Neuronal stem cell (in vitro differentiated cells): ENCODE results near the gene B4GALT6.

ENCODE experiments used
- DNase-seq: peaks from one replicate; pipeline ENCODE4 v3.0.0-alpha.2; 2013; ENCODE audit warnings: low spot score
- H2AFZ ChIP-seq: one replicate; pipeline ENCODE4 v1.6.1; 2013; ENCODE audit warnings: mild to moderate bottlenecking, low read length, inconsistent platforms
- H2AK5ac ChIP-seq: 2 replicates; pipeline ENCODE4 v1.6.1; 2013; ENCODE audit warnings: low read depth, mild to moderate bottlenecking, inconsistent platforms, low read length, moderate library complexity, mixed read lengths
- H2BK120ac ChIP-seq: 2 replicates; pipeline ENCODE4 v1.6.1; 2013; ENCODE audit warnings: low read depth, mild to moderate bottlenecking, inconsistent platforms, low read length, moderate library complexity, mixed read lengths
- H2BK12ac ChIP-seq: one replicate; pipeline ENCODE4 v1.6.1; 2013; ENCODE audit warnings: low read length, inconsistent platforms
- H2BK15ac ChIP-seq: 2 replicates; pipeline ENCODE4 v1.6.1; 2013; ENCODE audit warnings: mild to moderate bottlenecking, low read length, inconsistent platforms, mixed read lengths
- H2BK5ac ChIP-seq: one replicate; pipeline ENCODE4 v1.6.1; 2013; ENCODE audit warnings: inconsistent platforms, mild to moderate bottlenecking, low read length, moderate library complexity
- H3K14ac ChIP-seq: one replicate; pipeline ENCODE4 v1.6.1; 2013; ENCODE audit warnings: low read length, inconsistent platforms
- H3K18ac ChIP-seq: 2 replicates; pipeline ENCODE4 v1.6.1; 2013; ENCODE audit warnings: low read length, inconsistent platforms
- H3K23ac ChIP-seq: 2 replicates; pipeline ENCODE4 v1.6.1; 2013; ENCODE audit warnings: low read depth, mild to moderate bottlenecking, mixed read lengths, low read length, inconsistent platforms; ENCODE audit not compliant: poor library complexity
- H3K27ac ChIP-seq: replicated peaks from 3 replicates; pipeline ENCODE4 v1.5.1; 2013; ENCODE audit warnings: low read length, inconsistent platforms
- H3K27me3 ChIP-seq, 3 experiments: 2 replicates each; pipeline ENCODE4 v1.6.1; 2013; ENCODE audit warnings: low read length in 3 of 3, mild to moderate bottlenecking in 2 of 3, inconsistent platforms in 1 of 3, low read depth in 1 of 3, mixed read lengths in 1 of 3, moderate library complexity in 1 of 3; ENCODE audit not compliant: control insufficient read depth in 3 of 3, insufficient read depth in 3 of 3
- H3K36me3 ChIP-seq, 2 donors: replicated peaks in 1 of 2; 2 replicates each; pipeline ENCODE4 v1.6.1; 2013; ENCODE audit warnings: low read length in 2 of 2; ENCODE audit not compliant: control insufficient read depth in 2 of 2, insufficient read depth in 2 of 2
- H3K4ac ChIP-seq: 2 replicates; pipeline ENCODE4 v1.6.1; 2013; ENCODE audit warnings: inconsistent platforms, mild to moderate bottlenecking, low read length, moderate library complexity
- H3K4me1 ChIP-seq, 2 donors: 1 replicate in 1 of 2; 2 replicates in 1 of 2; pipeline ENCODE4 v1.6.1; 2013; ENCODE audit warnings: low read length in 2 of 2, low read depth in 1 of 2; ENCODE audit not compliant: control insufficient read depth in 2 of 2, insufficient read depth in 1 of 2
- H3K4me2 ChIP-seq: one replicate; pipeline ENCODE4 v1.6.1; 2013; ENCODE audit warnings: mild to moderate bottlenecking, low read length, inconsistent platforms; ENCODE audit not compliant: insufficient read depth, poor library complexity, severe bottlenecking
- H3K4me3 ChIP-seq, 2 donors: 2 replicates each; pipeline ENCODE4 v1.5.1; 2013; ENCODE audit warnings: low read length in 2 of 2, mild to moderate bottlenecking in 2 of 2, inconsistent platforms in 1 of 2, moderate library complexity in 1 of 2
- H3K79me1 ChIP-seq: one replicate; pipeline ENCODE4 v1.6.1; 2013; ENCODE audit warnings: low read depth, mild to moderate bottlenecking, inconsistent platforms, low read length, moderate library complexity
- H3K9ac ChIP-seq: one replicate; pipeline ENCODE4 v1.6.1; 2013; ENCODE audit warnings: mild to moderate bottlenecking, low read depth, low read length, inconsistent platforms; ENCODE audit not compliant: poor library complexity
- H3K9me3 ChIP-seq, 2 donors: replicated peaks in 1 of 2; 2 replicates each; pipeline versions ENCODE3 to v1.6.1; 2013; ENCODE audit warnings: low read length in 2 of 2, mild to moderate bottlenecking in 2 of 2, inconsistent platforms in 1 of 2, low read depth in 1 of 2, mixed read lengths in 1 of 2, moderate library complexity in 1 of 2; ENCODE audit not compliant: control insufficient read depth in 2 of 2, insufficient read depth in 1 of 2
- H4K8ac ChIP-seq: one replicate; pipeline ENCODE4 v1.6.1; 2013; ENCODE audit warnings: low read depth, mild to moderate bottlenecking, inconsistent platforms, low read length, moderate library complexity
- H4K91ac ChIP-seq: one replicate; pipeline ENCODE4 v1.6.1; 2013; ENCODE audit warnings: low read length, low read depth, mild to moderate bottlenecking, inconsistent platforms; ENCODE audit not compliant: poor library complexity
- WGBS, 2 donors: extraction: QIAGEN DNeasy Blood & Tissue Kit; methylation state at CpG; one replicate each; pipeline ENCODE4 v1.1.7; 2013; ENCODE audit warnings: missing lambda C conversion rate in 2 of 2, mixed read lengths in 1 of 2; ENCODE audit not compliant: insufficient read length in 2 of 2, insufficient replicate concordance in 1 of 2; ENCODE audit errors: extremely low coverage in 2 of 2; 5-methylcytosine and 5-hydroxymethylcytosine counted together

Gene B4GALT6

GRCh38 chr18:31720867-31721266 is 36.5 kb upstream of the B4GALT6 start:
- no peak overlapping the region for H3K27ac ChIP-seq
- peaks cover 4 to 5% of the 10 kb centered on the region in 2 donors for H3K9me3 ChIP-seq
- no peak overlapping the region for H3K9ac ChIP-seq
- H2BK15ac ChIP-seq, result no peak overlapping the region
- H3K4me1 ChIP-seq, result no peaks in the 10 kb centered on the region
- no peak overlapping the region for H3K14ac ChIP-seq
- no peaks in the 10 kb centered on the region for H3K79me1 ChIP-seq
- H3K36me3 ChIP-seq, result no peaks in the 10 kb centered on the region
- H3K27me3 ChIP-seq, result no peaks in the 10 kb centered on the region
- H2BK12ac ChIP-seq, result no peak overlapping the region
- H2BK120ac ChIP-seq, result no peak overlapping the region
- H4K91ac ChIP-seq, result no peak overlapping the region
- no peak overlapping the region for H2AK5ac ChIP-seq
- H4K8ac ChIP-seq, result no peak overlapping the region
- no peak overlapping the region for H2BK5ac ChIP-seq
- no peak for DNase-seq
- no peak overlapping the region for H3K4me3 ChIP-seq
- H2AFZ ChIP-seq, result no peak overlapping the region
- no CpG with 5 or more reads among the region's 7 CpGs for WGBS, 2 donors
- H3K23ac ChIP-seq, result no peak overlapping the region
- no peak overlapping the region for H3K4ac ChIP-seq
- H3K18ac ChIP-seq, result no peak overlapping the region
- no peak overlapping the region for H3K4me2 ChIP-seq

- no peak overlapping the region for H3K4ac ChIP-seq
- no peaks in the 10 kb centered on the region for H3K79me1 ChIP-seq
- no peak overlapping the region for H3K4me2 ChIP-seq
- WGBS, 2 donors, result no CpG with 5 or more reads among the region's 7 CpGs
- H3K27ac ChIP-seq, result no peak overlapping the region
- no peak overlapping the region for H2BK5ac ChIP-seq
- H4K8ac ChIP-seq, result no peak overlapping the region
- no peak overlapping the region for H2BK120ac ChIP-seq
- no peaks in the 10 kb centered on the region for H3K27me3 ChIP-seq
- no peak overlapping the region for H3K4me3 ChIP-seq
- no peak overlapping the region for H2AFZ ChIP-seq
- H3K9ac ChIP-seq, result no peak overlapping the region
- DNase-seq, result no peak
- H4K91ac ChIP-seq, result no peak overlapping the region
- H3K23ac ChIP-seq, result no peak overlapping the region
- no peak overlapping the region for H2BK15ac ChIP-seq
- no peaks in the 10 kb centered on the region for H3K36me3 ChIP-seq
- H2AK5ac ChIP-seq, result no peak overlapping the region
- peaks cover 4 to 5% of the 10 kb centered on the region in 2 donors for H3K9me3 ChIP-seq
- no peak overlapping the region for H2BK12ac ChIP-seq
- no peak overlapping the region for H3K14ac ChIP-seq
- H3K18ac ChIP-seq, result no peak overlapping the region
- H3K4me1 ChIP-seq, result no peaks in the 10 kb centered on the region
Observed at GRCh38 chr18:31719363-31720006, 35.1 kb upstream of the B4GALT6 start.

DNA sequence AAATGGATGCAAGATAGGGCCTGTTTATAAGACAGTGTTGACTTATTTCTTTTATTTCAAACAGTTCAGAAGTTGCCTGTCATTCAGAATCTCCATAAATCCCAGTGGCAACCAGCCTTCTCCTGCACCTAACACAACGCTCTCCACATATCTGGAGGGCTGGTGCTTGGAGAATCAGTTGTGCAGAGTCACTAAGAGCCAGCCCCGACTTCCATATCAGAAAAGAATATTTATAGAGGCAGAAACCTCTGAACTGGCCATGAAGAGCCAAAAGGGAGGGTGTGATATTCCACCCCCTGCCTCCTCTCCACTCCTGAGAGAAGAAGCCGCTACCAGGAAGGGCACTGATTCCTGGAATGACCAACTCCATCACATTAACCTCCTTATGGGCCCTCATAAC is 34.0 kb upstream of the B4GALT6 start:
- Histone ChIP-seq H2AFZ (no peak overlapping the region), H3K79me1 (no peaks in the 10 kb centered on the region), H3K9me3 (peaks cover 4 to 5% of the 10 kb centered on the region in 2 donors), H4K91ac (no peak overlapping the region), H2BK120ac (no peak overlapping the region), H3K27ac (no peak overlapping the region), H3K27me3 (no peaks in the 10 kb centered on the region), H3K4me3 (no peak overlapping the region), H3K36me3 (no peaks in the 10 kb centered on the region), H2AK5ac (no peak overlapping the region), H3K4ac (no peak overlapping the region), H2BK15ac (no peak overlapping the region), H2BK12ac (no peak overlapping the region), H3K9ac (no peak overlapping the region), H3K4me1 (no peaks in the 10 kb centered on the region), H3K4me2 (no peak overlapping the region), H2BK5ac (no peak overlapping the region), H3K23ac (no peak overlapping the region), H4K8ac (no peak overlapping the region), H3K18ac (no peak overlapping the region), H3K14ac (no peak overlapping the region)
- WGBS, 2 donors, result no CpG with 5 or more reads among the region's 3 CpGs
- DNase-seq, result no peak

- no peak for DNase-seq
Observed at GRCh38 chr18:31716362-31716761, 32.0 kb upstream of the B4GALT6 start.

More at GRCh38 chr18:31716362-31716761, 32.0 kb upstream of the B4GALT6 start:
- no peak overlapping the region for H2AK5ac ChIP-seq
- H3K4me1 ChIP-seq, result no peaks in the 10 kb centered on the region
- no peak overlapping the region for H4K91ac ChIP-seq
- H2BK120ac ChIP-seq, result no peak overlapping the region
- WGBS, 2 donors, result no CpG with 5 or more reads among the region's 3 CpGs
- no peak overlapping the region for H3K14ac ChIP-seq
- no peaks in the 10 kb centered on the region for H3K79me1 ChIP-seq
- no peak overlapping the region for H3K4me3 ChIP-seq
- no peaks in the 10 kb centered on the region for H3K27me3 ChIP-seq
- H3K9me3 ChIP-seq, result peaks cover 4 to 5% of the 10 kb centered on the region in 2 donors
- H3K36me3 ChIP-seq, result no peaks in the 10 kb centered on the region
- no peak overlapping the region for H3K4me2 ChIP-seq
- H3K9ac ChIP-seq, result no peak overlapping the region
- no peak overlapping the region for H2AFZ ChIP-seq
- H2BK12ac ChIP-seq, result no peak overlapping the region
- no peak overlapping the region for H2BK15ac ChIP-seq
- H3K27ac ChIP-seq, result no peak overlapping the region
- H3K23ac ChIP-seq, result no peak overlapping the region
- H4K8ac ChIP-seq, result no peak overlapping the region
- no peak overlapping the region for H3K4ac ChIP-seq
- H3K18ac ChIP-seq, result no peak overlapping the region
- H2BK5ac ChIP-seq, result no peak overlapping the region
